Measurements from ENCODE around the gene IRF3. TPM values are rescaled to one million over a fixed set of nuclear protein-coding genes. Genes with fewer than 3 reads are reported as not detected.

The IRF3 gene
- total RNA-seq, 6 experiments from 2014 or later: 29.6 to 41.8 (median 35.3) TPM

- TF ChIP-seq CTCF (IDR thresholded peaks at IDR 0.05) (no peak), POLR2A (IDR thresholded peaks at IDR 0.05) (no peak)
- Histone ChIP-seq H3K9me3 (no peaks in the 10 kb centered on the region), H3K4me3 (peak overlapping the region; percentile 85 to 99 (median 93)), H3K36me3 (peaks cover 0 to 7% (median 1%) of the 10 kb centered on the region in 4 donors), H3K27me3 (no peaks in the 10 kb centered on the region), H3K4me1 (peaks cover 0 to 18% (median 4%) of the 10 kb centered on the region in 4 donors), H3K27ac (peak overlapping the region; percentile 87 to 93 (median 89))
- intact Hi-C loops (cut with DNase I): no loop called here
- ATAC-seq: peak; percentile 80 to 90 (median 84)
- peak; percentile 99 to 100 (median 100) for DNase-seq
- WGBS (ENCODE audit: insufficient coverage, low coverage, low lambda C conversion rate, missing lambda C conversion rate): 0% methylated on average over 14 of the region's 34 CpGs
Observed at GRCh38 chr19:49676784-49677230, 11.2 kb upstream of the IRF3 start.

- intact Hi-C loops (cut with DNase I): no loop called here
- Histone ChIP-seq H3K9me3 (no peaks in the 10 kb centered on the region), H3K27me3 (no peaks in the 10 kb centered on the region), H3K4me3 (peak overlapping the region; percentile 22 to 43 (median 27)), H3K27ac (peak overlapping the region; percentile 87 to 93 (median 89)), H3K36me3 (peaks cover 0 to 4% (median 0%) of the 10 kb centered on the region in 4 donors), H3K4me1 (peaks cover 0 to 21% (median 4%) of the 10 kb centered on the region in 4 donors)
- WGBS (ENCODE audit: insufficient coverage, low coverage, low lambda C conversion rate, missing lambda C conversion rate): 2% methylated on average over 24 of the region's 27 CpGs
- ATAC-seq (peak; percentile 49 to 56 (median 56)), DNase-seq (peak; percentile 77 to 88 (median 83))
- TF ChIP-seq POLR2A (IDR thresholded peaks at IDR 0.05) (peak; percentile 79), CTCF (IDR thresholded peaks at IDR 0.05) (no peak)
Observed at GRCh38 chr19:49676136-49676783, 10.6 kb upstream of the IRF3 start.

GRCh38 chr19:49672131-49672919 lies 6.7 kb upstream of the IRF3 start:
- peak overlapping the region; percentile 1 to 47 (median 12) for H3K4me3 ChIP-seq
- intact Hi-C loops (cut with DNase I): no loop called here

More at GRCh38 chr19:49672131-49672919, 6.7 kb upstream of the IRF3 start:
- ATAC-seq: peak; percentile 46 to 55 (median 50)
- DNase-seq: peak; percentile 84 to 88 (median 86)
- peaks cover 0 to 12% (median 0%) of the 10 kb centered on the region in 4 donors for H3K4me1 ChIP-seq
- peak overlapping the region; percentile 23 to 73 (median 71) for H3K27ac ChIP-seq
- 22% methylated on average over 22 of the region's 28 CpGs for WGBS (ENCODE audit: insufficient coverage, low coverage, low lambda C conversion rate, missing lambda C conversion rate)
- no peak for TF ChIP-seq POLR2A (IDR thresholded peaks at IDR 0.05)
- peak; percentile 88 to 96 (median 94) for TF ChIP-seq CTCF (IDR thresholded peaks at IDR 0.05)
- H3K36me3 ChIP-seq: no peaks in the 10 kb centered on the region
- H3K9me3 ChIP-seq: no peaks in the 10 kb centered on the region
- no peaks in the 10 kb centered on the region for H3K27me3 ChIP-seq

Data from right lobe of liver (tissue), 6 donors.